HL-60 (cell line): ENCODE results near the gene RPRML.

Experiments
- POLR2AphosphoS5 ChIP-seq: IDR thresholded peaks from 2 replicates; pipeline ENCODE4 v1.6.1; 2012; ENCODE audit warnings: low read depth
- TF ChIP-seq, protein P1 (sequence below): IDR thresholded peaks from one replicate; pipeline ENCODE4 v1.5.1; 2011; ENCODE audit warnings: low read length, control low read depth, inconsistent platforms; ENCODE audit not compliant: insufficient read depth

GRCh38 chr17:46974086-46974485, 5.0 kb downstream of the RPRML start:
- TF ChIP-seq, protein P1, sequence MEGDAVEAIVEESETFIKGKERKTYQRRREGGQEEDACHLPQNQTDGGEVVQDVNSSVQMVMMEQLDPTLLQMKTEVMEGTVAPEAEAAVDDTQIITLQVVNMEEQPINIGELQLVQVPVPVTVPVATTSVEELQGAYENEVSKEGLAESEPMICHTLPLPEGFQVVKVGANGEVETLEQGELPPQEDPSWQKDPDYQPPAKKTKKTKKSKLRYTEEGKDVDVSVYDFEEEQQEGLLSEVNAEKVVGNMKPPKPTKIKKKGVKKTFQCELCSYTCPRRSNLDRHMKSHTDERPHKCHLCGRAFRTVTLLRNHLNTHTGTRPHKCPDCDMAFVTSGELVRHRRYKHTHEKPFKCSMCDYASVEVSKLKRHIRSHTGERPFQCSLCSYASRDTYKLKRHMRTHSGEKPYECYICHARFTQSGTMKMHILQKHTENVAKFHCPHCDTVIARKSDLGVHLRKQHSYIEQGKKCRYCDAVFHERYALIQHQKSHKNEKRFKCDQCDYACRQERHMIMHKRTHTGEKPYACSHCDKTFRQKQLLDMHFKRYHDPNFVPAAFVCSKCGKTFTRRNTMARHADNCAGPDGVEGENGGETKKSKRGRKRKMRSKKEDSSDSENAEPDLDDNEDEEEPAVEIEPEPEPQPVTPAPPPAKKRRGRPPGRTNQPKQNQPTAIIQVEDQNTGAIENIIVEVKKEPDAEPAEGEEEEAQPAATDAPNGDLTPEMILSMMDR: no peak
- TF ChIP-seq POLR2AphosphoS5: no peak
